HUES48 (cell line): ENCODE data around the gene PLA2G3.

Experiments used
- H3K27ac ChIP-seq: one replicate; pipeline ENCODE4 v1.7.0; 2013; ENCODE audit warnings: low read depth, low read length, inconsistent platforms
- H3K27me3 ChIP-seq: 2 replicates; pipeline ENCODE4 v1.6.1; 2013; ENCODE audit warnings: mild to moderate bottlenecking, low read length; ENCODE audit not compliant: control insufficient read depth, insufficient read depth
- H3K36me3 ChIP-seq: 2 replicates; pipeline ENCODE4 v1.6.1; 2013; ENCODE audit warnings: low read length; ENCODE audit not compliant: control insufficient read depth, insufficient read depth
- H3K4me1 ChIP-seq: 2 replicates; pipeline ENCODE4 v1.6.1; 2013; ENCODE audit warnings: mild to moderate bottlenecking, low read length; ENCODE audit not compliant: control insufficient read depth, insufficient read depth
- H3K4me3 ChIP-seq: 2 replicates; pipeline ENCODE4 v1.5.1; 2013; ENCODE audit warnings: mild to moderate bottlenecking, low read depth, low read length
- H3K9ac ChIP-seq: 2 replicates; pipeline ENCODE4 v1.6.1; 2013; ENCODE audit warnings: mild to moderate bottlenecking, low read depth, low read length, moderate library complexity
- H3K9me3 ChIP-seq: 2 replicates; pipeline ENCODE4 v1.6.1; 2013; ENCODE audit warnings: low read length; ENCODE audit not compliant: control insufficient read depth, insufficient read depth

PLA2G3 gene

DNA sequence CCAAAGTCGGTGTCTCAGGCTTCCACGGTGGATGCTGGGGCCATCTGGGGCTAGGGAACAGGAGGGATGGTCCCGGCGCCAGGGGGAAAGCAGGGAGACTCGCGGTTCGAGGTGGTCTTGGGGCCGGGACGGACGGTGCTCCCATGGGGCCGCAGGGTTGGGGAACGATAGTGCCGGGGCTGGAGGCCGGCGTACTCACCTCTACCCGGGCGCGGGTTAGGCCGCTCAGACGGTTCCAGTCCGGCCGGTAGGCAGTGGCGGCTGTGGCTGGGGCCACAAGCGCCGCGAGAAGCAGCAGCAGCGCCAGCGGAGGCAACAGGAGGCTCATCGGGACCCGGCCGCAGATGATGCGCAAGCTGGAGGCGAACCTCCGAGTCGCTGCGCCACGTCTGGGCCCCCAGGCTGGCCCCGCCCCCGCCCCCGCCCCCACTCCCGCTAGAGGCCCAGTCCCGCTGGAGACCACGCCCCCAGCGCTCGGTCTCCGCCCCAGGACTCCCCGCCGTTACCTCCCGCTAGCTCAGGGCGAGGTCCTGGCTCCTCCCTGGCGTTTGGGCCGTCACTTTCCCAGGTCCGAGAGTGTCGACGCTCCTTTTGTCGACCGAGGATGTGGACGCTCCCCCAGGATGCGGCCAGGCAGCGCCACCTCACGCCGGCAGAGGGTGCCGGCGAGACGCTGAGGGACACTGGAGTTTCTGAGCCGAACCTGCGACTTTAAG lies 33.0 kb downstream of the PLA2G3 start, which contains the start of gene SELENOM:
TSS of gene SELENOM (minus strand) at position 391 of the 716 bp plus-strand sequence. CDS start at position 328, 63 bp downstream.
- Histone ChIP-seq H3K36me3 (no peaks in the 10 kb centered on the region), H3K9ac (peak within 1 kb of the TSS; percentile 60; the same call in 1 of the 2 replicates), H3K4me3 (peak within 1 kb of the TSS; percentile 81), H3K9me3 (no peaks in the 10 kb centered on the region), H3K4me1 (no peaks in the 10 kb centered on the region), H3K27me3 (peaks cover 24% of the 10 kb centered on the region), H3K27ac (no peak within 1 kb of the TSS)

GRCh38 chr22:31106731-31107177 lies 33.6 kb downstream of the PLA2G3 start:
- H3K27me3 ChIP-seq = peaks cover 24% of the 10 kb centered on the region
- no peaks in the 10 kb centered on the region for H3K36me3 ChIP-seq
- no peaks in the 10 kb centered on the region for H3K9me3 ChIP-seq
- no peak overlapping the region for H3K27ac ChIP-seq
- H3K9ac ChIP-seq = peak overlapping the region; percentile 60; the same call in 1 of the 2 replicates
- no peaks in the 10 kb centered on the region for H3K4me1 ChIP-seq
- H3K4me3 ChIP-seq = peak overlapping the region; percentile 81

DNA sequence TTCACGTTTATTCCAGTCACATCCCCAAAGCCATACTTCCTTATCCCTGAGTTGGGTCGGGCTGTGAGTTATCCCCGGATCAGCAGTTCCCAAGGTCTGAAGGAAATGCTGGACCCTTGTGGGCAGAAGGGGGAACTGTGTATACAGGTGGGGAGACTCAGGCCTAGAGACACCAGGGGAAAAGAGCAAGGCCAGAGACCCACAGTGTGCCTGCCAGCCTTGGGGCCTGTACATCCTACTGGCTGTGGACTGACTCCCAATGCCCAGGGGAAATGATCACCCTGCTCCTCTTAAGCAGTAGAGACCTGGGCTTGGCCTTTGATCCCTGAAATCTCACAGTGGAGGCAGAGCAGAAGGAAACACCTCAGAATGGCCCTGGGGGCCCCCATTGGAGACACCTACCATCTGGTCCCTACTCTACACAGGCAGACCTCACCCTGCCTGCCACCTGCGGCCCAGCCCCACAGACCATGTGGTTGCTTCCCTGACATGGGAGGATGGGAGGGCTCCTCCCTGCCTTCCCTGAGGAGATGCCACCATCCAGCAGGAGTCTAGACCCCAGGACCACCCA lies 34.2 kb downstream of the PLA2G3 start:
- Histone ChIP-seq H3K27ac (no peak overlapping the region), H3K36me3 (no peaks in the 10 kb centered on the region), H3K9me3 (no peaks in the 10 kb centered on the region), H3K4me1 (no peaks in the 10 kb centered on the region), H3K9ac (no peak overlapping the region), H3K4me3 (no peak overlapping the region), H3K27me3 (peaks cover 24% of the 10 kb centered on the region)

- H3K4me3 ChIP-seq = peak overlapping the region; percentile 17; the same call in 1 of the 2 replicates
- no peak overlapping the region for H3K27ac ChIP-seq
- H3K9me3 ChIP-seq = no peaks in the 10 kb centered on the region
- peaks cover 24% of the 10 kb centered on the region for H3K27me3 ChIP-seq
- no peaks in the 10 kb centered on the region for H3K4me1 ChIP-seq
- H3K9ac ChIP-seq = no peak overlapping the region
- H3K36me3 ChIP-seq = no peaks in the 10 kb centered on the region
Measured at GRCh38 chr22:31105282-31105929, 34.9 kb downstream of the PLA2G3 start.

DNA sequence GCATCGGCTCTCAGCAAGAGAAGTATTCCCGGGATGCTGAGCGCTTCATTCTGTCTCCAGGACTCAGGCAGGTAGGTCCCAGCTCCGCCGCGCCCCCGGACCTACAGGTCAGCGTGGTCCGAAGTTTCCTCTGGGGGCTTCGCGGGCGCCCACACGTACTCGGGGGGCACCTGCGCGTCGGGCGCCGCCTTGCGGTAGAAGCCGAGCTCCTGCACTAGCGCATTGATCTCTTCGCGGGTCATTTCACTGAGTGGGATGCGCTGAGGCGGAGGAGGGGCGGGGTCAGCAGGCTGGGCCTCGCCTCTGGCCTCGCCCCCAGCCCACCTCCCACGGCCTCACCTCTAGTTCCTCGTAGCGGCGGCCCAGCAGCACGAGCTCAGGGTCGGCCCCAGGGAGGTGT lies 35.4 kb downstream of the PLA2G3 start:
- no peaks in the 10 kb centered on the region for H3K36me3 ChIP-seq
- H3K9ac ChIP-seq = no peak overlapping the region
- no peaks in the 10 kb centered on the region for H3K9me3 ChIP-seq
- H3K4me3 ChIP-seq = peak overlapping the region; percentile 17; the same call in 1 of the 2 replicates
- no peaks in the 10 kb centered on the region for H3K4me1 ChIP-seq
- no peak overlapping the region for H3K27ac ChIP-seq
- H3K27me3 ChIP-seq = peaks cover 24% of the 10 kb centered on the region

GRCh38 chr22:31103899-31104694 lies 36.2 kb downstream of the PLA2G3 start:
- Histone ChIP-seq H3K4me3 (no peak overlapping the region), H3K36me3 (no peaks in the 10 kb centered on the region), H3K9me3 (no peaks in the 10 kb centered on the region), H3K27me3 (peaks cover 24% of the 10 kb centered on the region), H3K9ac (no peak overlapping the region), H3K4me1 (no peaks in the 10 kb centered on the region), H3K27ac (no peak overlapping the region)

DNA sequence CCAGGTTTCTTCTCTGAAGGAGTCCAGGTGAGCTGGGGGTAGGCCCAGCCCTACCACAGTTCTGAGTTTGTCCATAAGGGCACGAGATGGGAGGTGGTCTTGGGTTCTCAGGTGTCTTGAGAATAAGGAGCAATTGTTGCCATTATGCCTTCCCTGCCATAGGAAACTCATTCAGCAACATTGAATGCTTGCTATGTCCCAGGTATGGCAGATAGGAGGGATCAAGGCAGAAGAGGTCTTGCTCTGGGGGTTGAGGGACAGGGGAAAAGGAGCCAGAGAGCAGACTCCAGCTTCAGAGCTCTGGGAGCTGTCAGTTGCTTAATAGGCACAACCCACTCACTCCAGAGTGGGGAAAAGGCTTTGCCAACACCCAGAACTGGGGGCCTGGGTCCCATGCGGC lies 37.2 kb downstream of the PLA2G3 start:
- H3K27me3 ChIP-seq = peaks cover 24% of the 10 kb centered on the region
- no peak overlapping the region for H3K27ac ChIP-seq
- H3K4me3 ChIP-seq = no peak overlapping the region
- H3K9ac ChIP-seq = no peak overlapping the region
- no peaks in the 10 kb centered on the region for H3K9me3 ChIP-seq
- H3K36me3 ChIP-seq = no peaks in the 10 kb centered on the region
- peaks cover under 1% of the 10 kb centered on the region; the same call in 1 of the 2 replicates for H3K4me1 ChIP-seq

- peaks cover 3% of the 10 kb centered on the region; the same call in 1 of the 2 replicates for H3K4me1 ChIP-seq
- no peaks in the 10 kb centered on the region for H3K9me3 ChIP-seq
- H3K36me3 ChIP-seq = no peaks in the 10 kb centered on the region
- no peak overlapping the region for H3K9ac ChIP-seq
- H3K27ac ChIP-seq = no peak overlapping the region
- peaks cover 24% of the 10 kb centered on the region for H3K27me3 ChIP-seq
- H3K4me3 ChIP-seq = no peak overlapping the region
Measured at GRCh38 chr22:31102441-31103081, 37.7 kb downstream of the PLA2G3 start.

- Histone ChIP-seq H3K27me3 (peaks cover 10% of the 10 kb centered on the region), H3K27ac (no peak overlapping the region)
Measured at GRCh38 chr22:31100762-31101525, 39.4 kb downstream of the PLA2G3 start.

More at GRCh38 chr22:31100762-31101525, 39.4 kb downstream of the PLA2G3 start:
- Histone ChIP-seq H3K9me3 (no peaks in the 10 kb centered on the region), H3K4me1 (peaks cover 6% of the 10 kb centered on the region; the same call in 1 of the 2 replicates), H3K9ac (no peak overlapping the region), H3K4me3 (no peak overlapping the region), H3K36me3 (no peaks in the 10 kb centered on the region)
